Spinal cord (tissue), 10 donors: ENCODE data around the gene MAP2K7. TPM values are rescaled to one million over a fixed set of nuclear protein-coding genes. Genes with fewer than 3 reads are reported as not detected.

ENCODE experiments used
- DNase-seq, 6 donors: peaks; one replicate each; pipeline versions ENCODE4 v3.0.0 to v3.0.0-alpha.2; 2013 to 2015; ENCODE audit warnings: low spot score in 6 of 6, low read depth in 4 of 6
- H3K27ac ChIP-seq: one replicate; pipeline ENCODE4 v1.5.1; 2013; ENCODE audit warnings: low read depth, low read length, control low read depth
- H3K27me3 ChIP-seq: one replicate; pipeline ENCODE4 v1.6.1; 2013; ENCODE audit warnings: low read length; ENCODE audit not compliant: control insufficient read depth, insufficient read depth
- H3K36me3 ChIP-seq: one replicate; pipeline ENCODE4 v1.6.1; 2013; ENCODE audit warnings: low read length; ENCODE audit not compliant: control insufficient read depth, insufficient read depth
- H3K4me1 ChIP-seq: one replicate; pipeline ENCODE4 v1.6.1; 2013; ENCODE audit warnings: low read length; ENCODE audit not compliant: control insufficient read depth, insufficient read depth
- H3K4me3 ChIP-seq: one replicate; pipeline ENCODE4 v1.5.1; 2013; ENCODE audit warnings: low read depth, low read length, control low read depth
- H3K9me3 ChIP-seq: one replicate; pipeline ENCODE4 v1.6.1; 2013; ENCODE audit warnings: low read length; ENCODE audit not compliant: control insufficient read depth, insufficient read depth
- WGBS: methylation state at CpG from one replicate; pipeline ENCODE4 v1.1.5; 2013; ENCODE audit warnings: missing lambda C conversion rate; ENCODE audit not compliant: insufficient coverage; 5-methylcytosine and 5-hydroxymethylcytosine counted together
- polyA plus RNA-seq, 2 donors: library from polyadenylated mRNA; unstranded; fragments of 120-200 nt; gene quantifications; one replicate each; pipeline ENCODE4 v1.2.1, GENCODE V29; 2013; ENCODE audit not compliant: insufficient read length in 2 of 2
- total RNA-seq, 2 donors: library from RNA; depleted of rRNA in 1 of 2; stranded (reverse); fragments of 120-200 nt in 1 of 2; fragments of >200 nt in 1 of 2; gene quantifications; one replicate each; pipeline versions ENCODE4 v1.2.3 to v1.2.4, GENCODE V29; 2013 to 2014
- donor health status: healthy.

The MAP2K7 gene
- total and polyA plus RNA-seq, 4 donors, result 8.1 to 36.8 (median 21.7) TPM

DNA sequence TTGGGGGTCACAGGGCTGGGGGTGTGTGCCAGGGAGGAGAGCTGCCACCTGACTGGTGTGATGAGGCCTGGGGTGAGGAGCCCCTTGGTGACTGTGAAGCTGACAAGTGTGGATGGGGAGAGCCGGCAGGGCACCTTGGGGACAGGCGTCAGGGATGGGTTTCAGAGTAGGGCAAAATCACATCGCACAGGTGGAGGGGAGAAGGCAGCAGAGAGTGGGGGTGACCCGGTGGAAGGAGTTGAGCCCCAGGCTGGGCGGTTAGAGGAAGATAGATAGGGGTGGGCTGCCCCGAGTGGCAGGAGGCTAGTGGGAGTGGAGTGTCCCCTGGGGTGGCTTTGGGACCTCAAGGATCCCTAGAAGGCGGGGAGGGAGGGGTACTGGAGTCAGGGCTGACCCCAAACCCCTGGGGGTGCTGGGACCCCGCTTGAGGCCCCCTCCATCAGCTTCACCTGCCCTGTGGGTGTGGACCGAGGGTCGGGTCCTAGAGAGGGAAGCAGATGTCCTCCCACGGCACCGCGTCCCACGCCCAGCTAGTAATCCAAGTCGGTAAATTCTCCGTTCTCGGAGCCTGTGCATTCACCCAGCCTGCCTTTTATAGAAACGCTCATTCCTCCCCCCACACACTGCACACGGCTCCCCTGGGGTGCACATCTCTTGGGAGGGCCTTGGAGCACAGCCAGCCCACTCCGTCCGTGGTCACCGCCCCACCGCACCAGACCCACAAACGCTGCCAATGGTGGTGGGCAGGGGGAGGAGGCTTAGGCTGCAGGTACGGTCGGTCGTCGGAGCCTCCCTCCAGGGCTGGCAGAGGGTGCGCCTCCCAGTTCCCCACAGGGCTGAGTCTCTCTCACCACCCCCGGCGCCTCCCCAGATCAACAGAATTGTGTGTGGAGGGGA, 19.9 kb downstream of the MAP2K7 start:
- H3K4me1 ChIP-seq, result peaks cover 79% of the 10 kb centered on the region
- no peaks in the 10 kb centered on the region for H3K9me3 ChIP-seq
- DNase-seq, result no peak
- no peak overlapping the region for H3K4me3 ChIP-seq
- H3K27me3 ChIP-seq, result peaks cover 14% of the 10 kb centered on the region
- no peak overlapping the region for H3K27ac ChIP-seq
- peaks cover 58% of the 10 kb centered on the region for H3K36me3 ChIP-seq
- WGBS, result 76% methylated on average over 16 of the region's 31 CpGs

DNA sequence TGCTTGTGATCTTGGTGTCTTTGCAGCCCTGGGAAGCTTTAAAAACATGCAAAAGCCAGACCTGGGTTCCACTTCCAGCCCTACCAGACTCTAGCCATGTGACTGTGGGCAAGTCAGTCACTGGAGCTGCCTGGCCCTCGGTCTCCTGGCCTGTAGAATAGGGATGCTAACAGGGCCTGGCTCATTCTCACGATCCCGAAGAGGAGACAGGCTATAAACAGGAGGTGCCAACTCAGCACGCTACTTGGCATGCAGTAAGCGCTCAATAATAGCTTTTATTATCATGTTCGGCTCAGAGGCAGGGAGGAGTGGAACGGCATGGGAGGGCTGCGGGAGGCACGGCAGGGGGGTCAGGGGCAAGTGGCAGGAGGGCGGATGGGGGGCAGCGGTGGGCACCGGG, 20.6 kb downstream of the MAP2K7 start:
- Histone ChIP-seq H3K27me3 (peaks cover 7% of the 10 kb centered on the region), H3K36me3 (peaks cover 62% of the 10 kb centered on the region), H3K9me3 (no peaks in the 10 kb centered on the region), H3K27ac (no peak overlapping the region), H3K4me3 (no peak overlapping the region), H3K4me1 (peaks cover 77% of the 10 kb centered on the region)
- no peak for DNase-seq
- 74% methylated on average over 11 of the region's 12 CpGs for WGBS

DNA sequence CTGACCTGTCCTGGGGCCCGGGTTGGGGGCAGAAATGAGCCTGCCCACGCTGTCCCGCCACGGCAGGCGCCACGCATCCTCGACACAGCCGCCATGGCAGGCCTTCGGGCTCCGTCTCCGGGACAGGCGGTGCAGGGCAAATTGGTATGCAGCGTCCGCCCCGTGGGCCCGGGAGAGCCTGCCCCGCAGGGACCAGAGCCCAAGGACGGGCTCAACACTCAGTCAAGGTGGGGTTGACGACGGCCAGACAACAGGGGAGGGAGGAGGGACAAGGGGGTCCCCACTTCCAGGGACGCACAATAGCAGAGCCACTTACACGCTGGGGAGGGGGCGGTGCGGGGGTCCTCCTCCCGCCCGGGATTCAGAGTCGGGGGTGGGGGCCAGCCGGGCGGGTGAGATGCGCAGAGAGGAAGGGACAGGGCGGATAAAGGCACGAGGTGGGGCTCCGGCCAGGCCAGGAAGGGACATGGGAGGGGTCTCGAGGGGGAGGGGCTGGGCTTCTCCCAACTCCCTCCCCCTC, 21.0 kb downstream of the MAP2K7 start:
- Histone ChIP-seq H3K27me3 (peaks cover 2% of the 10 kb centered on the region), H3K27ac (no peak overlapping the region), H3K4me1 (peaks cover 77% of the 10 kb centered on the region), H3K36me3 (peaks cover 67% of the 10 kb centered on the region), H3K4me3 (no peak overlapping the region), H3K9me3 (no peaks in the 10 kb centered on the region)
- no peak for DNase-seq
- WGBS, result 44% methylated on average over 20 of the region's 34 CpGs

DNA sequence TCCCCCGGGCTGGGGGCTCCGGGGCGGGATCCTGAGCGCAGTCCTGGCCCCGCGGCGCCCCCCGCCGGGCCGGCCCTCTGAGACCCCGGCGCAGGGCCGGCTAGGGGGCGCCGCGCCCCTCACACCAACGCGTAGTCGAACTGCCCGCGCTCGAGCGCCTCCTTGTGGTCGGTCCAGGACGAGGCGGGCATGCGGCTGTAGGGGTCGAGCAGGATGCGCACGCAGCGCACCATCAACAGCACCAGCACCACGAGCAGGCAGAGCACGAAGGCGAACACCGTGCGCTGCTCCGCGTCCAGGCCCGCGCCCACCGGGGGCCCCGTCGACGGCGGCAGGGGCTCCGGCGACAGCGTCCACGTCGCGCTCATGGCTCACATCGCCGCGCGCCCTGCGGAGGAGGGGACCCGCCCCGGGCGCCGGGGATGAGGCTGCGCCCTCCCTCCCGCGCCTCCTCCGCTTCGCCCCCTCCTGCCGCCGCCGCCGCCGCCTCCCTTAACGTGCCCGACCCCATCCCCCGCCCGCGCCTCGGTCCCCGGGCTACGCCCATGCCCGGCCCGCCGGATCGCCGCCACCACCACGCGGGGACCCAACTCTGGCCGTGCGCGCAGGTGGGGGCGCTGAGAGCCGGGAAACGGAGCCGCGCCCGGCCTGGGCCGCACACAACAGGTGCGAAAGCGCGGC, 21.6 kb downstream of the MAP2K7 start:
- Histone ChIP-seq H3K36me3 (peaks cover 72% of the 10 kb centered on the region), H3K4me1 (peaks cover 73% of the 10 kb centered on the region), H3K9me3 (no peaks in the 10 kb centered on the region), H3K4me3 (no peak overlapping the region), H3K27ac (no peak overlapping the region), H3K27me3 (no peaks in the 10 kb centered on the region)
- peak in 5 of 6 donors; percentile 69 to 95 (median 80) for DNase-seq
- under 1% methylated on average over 98 of the region's 98 CpGs for WGBS

DNA sequence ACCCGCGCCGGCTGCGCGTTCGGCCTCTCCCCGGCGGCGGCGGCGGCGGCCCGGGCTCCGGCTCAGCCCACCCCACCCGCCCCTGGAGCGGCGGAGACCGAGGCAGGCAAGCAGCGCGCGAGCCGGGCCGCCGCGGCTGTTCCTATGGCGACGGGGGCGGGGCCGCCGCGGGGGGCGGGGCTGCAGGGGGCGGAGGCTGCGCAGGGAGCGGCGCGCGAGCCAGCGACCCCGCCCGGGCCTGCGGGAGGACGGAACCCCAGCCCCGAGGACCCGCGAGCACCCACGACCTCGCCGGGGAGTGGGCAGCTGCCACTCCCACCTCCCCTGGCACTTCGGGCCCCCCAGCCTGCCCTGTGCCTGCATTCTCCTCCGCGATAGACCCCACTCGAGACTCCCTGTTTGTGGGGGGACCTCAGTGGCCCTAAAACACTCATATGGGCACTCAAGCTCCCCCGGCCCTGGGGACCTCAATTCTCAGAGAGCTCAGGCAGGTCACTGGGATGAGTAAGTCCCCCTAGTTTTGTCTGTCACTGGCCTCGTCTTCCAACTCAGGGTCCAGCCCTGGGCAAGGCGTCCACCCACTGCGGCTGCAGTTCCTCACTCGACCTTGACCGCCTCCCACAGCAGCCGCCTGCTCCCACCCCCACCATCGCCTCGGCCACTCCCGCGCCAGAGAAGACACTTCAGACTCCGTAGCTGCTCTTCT, 22.5 kb downstream of the MAP2K7 start, which contains the start of gene CTXN1:
Gene CTXN1 (minus strand): TSS at position 115 of the 706 bp plus-strand sequence. CDS start 597 bp downstream, outside the sequence.
- DNase-seq, result peak in 5 of 6 donors; percentile 63 to 90 (median 71)
- H3K9me3 ChIP-seq, result no peaks in the 10 kb centered on the region
- 2% methylated on average over 65 of the region's 65 CpGs for WGBS
- peaks cover 80% of the 10 kb centered on the region for H3K36me3 ChIP-seq
- peaks cover 74% of the 10 kb centered on the region for H3K4me1 ChIP-seq
- no peaks in the 10 kb centered on the region for H3K27me3 ChIP-seq
- H3K27ac ChIP-seq, result peak within 1 kb of the TSS; percentile 29
- peak within 1 kb of the TSS; percentile 52 for H3K4me3 ChIP-seq

DNA sequence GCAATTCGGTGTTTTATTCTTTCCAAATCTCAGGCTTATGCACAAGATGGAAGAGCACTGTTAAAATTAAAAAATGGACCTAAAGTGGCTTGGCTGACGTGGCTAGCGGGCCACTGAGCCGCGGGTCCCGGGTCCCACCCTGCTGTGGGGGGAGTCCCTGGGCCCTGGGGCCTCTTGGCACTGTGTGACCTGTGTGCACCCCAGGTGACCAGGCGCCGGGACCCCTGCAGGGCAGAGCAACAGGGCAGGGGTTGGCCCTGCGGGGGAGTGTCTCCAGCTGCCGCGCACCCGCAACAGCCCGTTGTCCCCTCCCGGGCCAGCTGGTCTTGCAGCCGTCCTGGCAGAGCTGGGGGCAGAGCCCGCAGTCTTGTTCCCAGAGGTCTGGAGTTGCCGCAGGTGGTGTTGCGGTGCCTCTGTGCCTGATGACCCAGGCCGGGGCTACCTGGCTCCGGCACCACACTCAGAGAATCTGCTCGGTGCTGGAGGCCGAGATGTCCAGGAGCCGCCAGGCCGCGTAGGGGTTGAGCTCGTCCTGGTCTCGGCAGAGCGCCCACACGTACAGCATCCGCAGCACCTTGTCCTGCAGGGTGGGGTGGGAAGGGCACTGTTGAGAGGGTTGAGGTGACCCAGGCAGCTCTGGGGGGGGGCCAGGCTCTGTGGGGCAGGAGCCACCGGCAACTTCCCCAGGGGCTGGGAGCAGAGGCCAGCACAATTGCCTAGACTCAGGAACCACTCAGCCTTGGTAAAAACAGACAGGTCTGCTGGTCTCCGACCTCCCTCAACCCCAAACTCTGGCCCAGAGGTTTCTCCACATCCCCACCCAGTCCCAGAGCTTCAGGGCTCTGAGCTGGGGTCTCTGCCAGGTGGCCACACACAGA, 23.3 kb downstream of the MAP2K7 start:
- Histone ChIP-seq H3K36me3 (peaks cover 80% of the 10 kb centered on the region), H3K9me3 (no peaks in the 10 kb centered on the region), H3K4me1 (peaks cover 69% of the 10 kb centered on the region), H3K27me3 (no peaks in the 10 kb centered on the region), H3K4me3 (peak overlapping the region; percentile 52), H3K27ac (no peak overlapping the region)
- no peak for DNase-seq
- WGBS, result 75% methylated on average over 32 of the region's 32 CpGs

DNA sequence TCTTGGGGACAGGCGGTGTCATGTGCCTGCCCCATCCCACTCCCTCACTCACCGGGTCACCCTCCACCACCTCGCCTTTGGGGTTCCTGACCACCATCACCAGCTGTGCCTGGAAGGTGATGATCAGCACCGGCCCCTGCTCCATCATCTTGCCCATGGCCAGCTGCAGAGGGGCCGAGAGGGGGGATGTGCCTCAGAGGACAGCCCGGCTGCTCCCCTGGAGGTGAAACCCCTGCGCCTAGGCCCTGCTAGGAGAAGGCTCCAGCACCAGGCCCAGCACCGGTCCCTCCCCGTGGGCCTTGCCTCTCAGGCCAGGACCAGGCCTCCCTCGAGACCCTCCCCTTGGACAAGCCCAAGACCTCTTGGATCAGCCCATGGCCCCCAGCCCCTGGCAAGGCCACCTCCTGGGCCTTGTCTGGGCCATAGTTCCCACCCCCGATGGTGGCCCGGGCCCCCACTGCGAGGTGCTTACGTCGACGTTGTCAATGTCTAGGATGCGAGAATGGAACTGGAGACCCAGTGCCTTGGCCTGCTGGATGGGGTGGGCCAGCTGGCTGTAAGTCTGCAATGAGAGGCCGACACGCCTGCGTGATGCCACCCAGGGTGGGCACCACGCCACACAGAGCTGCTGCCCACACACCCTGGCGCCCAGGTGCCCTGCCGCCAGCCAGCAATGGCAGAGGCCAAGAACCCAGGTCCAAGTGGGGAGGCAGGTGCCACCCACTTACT, 24.1 kb downstream of the MAP2K7 start:
- 92% methylated on average over 23 of the region's 23 CpGs for whole genome bisulfite sequencing
- H3K4me1 ChIP-seq, result peaks cover 61% of the 10 kb centered on the region
- H3K27ac ChIP-seq, result peak overlapping the region; percentile 54
- peaks cover 80% of the 10 kb centered on the region for H3K36me3 ChIP-seq
- no peak for DNase-seq
- H3K27me3 ChIP-seq, result no peaks in the 10 kb centered on the region
- no peaks in the 10 kb centered on the region for H3K9me3 ChIP-seq
- no peak overlapping the region for H3K4me3 ChIP-seq

DNA sequence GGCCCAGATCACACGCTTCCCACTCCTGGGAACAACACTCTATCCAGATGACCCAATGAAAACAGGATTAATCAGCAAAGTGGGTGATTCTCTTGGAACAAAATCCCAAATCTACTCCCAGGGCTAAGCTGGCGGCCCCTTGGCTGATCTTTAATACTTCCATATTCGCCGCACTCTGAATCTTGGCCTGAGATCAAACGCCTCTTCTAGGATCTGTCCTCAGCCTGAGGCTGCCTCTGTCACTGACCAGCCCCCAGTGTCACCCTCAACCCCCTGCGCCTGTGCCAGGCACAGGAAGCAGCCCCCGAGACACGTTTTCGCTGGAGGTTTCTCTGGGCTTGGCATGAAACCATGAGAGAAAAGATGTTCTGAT, 24.6 kb downstream of the MAP2K7 start:
- no peak overlapping the region for H3K4me3 ChIP-seq
- no peaks in the 10 kb centered on the region for H3K27me3 ChIP-seq
- H3K36me3 ChIP-seq, result peaks cover 80% of the 10 kb centered on the region
- 61% methylated on average over 5 of the region's 9 CpGs for WGBS
- peaks cover 59% of the 10 kb centered on the region for H3K4me1 ChIP-seq
- DNase-seq, result no peak
- peak overlapping the region; percentile 54 for H3K27ac ChIP-seq
- H3K9me3 ChIP-seq, result no peaks in the 10 kb centered on the region
